HG02981 (cell line): Measurements from ENCODE around the gene FAM83B.

Source experiments
- ATAC-seq: cut with Tn5 transposase; IDR thresholded peaks from one replicate; pipeline ENCODE4 v1.9.1; 2021; ENCODE audit warnings: mild to moderate bottlenecking, moderate library complexity; ENCODE audit not compliant: unreplicated experiment

The FAM83B gene

DNA sequence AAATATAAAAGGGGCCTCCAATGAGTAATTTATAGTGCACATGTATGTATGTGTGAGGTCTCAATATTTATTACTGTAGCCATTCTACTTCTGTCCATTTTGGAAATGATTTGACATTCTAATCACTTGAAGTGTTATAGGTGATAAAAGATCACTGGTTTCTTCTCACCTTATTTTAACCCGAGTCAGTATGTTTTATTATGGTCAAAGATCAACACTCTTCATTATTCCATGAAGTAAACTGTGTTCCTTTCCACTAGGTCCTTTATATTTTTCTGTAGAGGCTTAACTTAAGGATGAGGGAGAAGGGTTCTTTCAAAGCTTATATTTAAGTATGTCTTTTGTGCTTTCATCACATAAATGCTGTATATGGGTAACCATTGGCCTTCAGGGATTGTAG lies 47.2 kb downstream of the FAM83B start:
- ATAC-seq: no peak

DNA sequence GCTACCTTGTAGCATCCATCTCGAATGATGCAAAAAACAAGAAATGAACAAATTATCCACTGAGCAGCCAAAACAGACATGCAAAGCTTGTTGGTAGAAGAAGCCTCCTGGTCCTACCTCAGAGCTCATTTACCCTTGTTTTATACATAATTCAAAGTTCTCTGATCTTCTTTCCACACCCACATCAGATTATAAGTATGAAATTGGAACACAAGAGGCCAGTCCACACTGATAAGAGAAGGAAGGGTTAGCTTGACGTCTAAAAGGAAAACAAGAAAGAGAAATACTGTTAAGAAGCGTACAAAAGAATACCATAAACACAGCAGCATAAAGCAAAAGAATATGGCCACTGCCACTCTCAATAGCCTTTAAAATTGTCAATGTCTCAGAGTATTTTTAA lies 49.7 kb downstream of the FAM83B start:
- ATAC-seq: no peak

DNA sequence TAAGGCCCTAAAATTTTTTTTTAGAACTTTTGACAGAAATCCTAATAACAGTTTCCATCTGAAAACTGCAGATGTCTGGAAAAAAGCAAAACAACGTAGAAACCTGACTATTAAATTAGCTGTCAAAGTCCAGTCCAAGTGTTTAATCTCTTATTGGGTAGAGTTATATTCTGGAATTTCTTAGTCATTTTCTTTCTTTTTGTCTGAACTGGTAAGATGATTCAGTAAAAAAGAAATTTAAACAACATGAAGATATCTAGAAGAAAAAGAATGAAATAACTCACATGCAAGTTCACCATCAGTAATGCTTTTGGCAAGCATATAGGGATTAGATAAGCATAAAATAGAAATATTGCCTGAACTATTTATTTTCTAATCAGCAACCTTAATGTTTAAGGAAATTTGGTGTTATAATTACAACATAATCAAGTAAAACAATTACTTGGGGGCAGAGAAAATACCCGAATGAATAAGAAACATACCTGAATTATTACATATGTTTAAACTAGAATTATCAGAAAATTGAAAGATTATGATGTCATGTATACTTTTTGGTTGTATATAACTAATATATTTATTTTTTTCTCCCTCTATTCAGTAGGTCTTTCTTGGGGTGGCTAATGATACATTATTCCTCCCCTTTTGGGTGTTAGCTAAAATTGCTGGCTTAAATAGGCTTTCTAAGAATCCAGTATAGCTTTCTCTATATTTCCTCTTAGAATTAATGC lies 51.1 kb downstream of the FAM83B start:
- no peak for ATAC-seq

DNA sequence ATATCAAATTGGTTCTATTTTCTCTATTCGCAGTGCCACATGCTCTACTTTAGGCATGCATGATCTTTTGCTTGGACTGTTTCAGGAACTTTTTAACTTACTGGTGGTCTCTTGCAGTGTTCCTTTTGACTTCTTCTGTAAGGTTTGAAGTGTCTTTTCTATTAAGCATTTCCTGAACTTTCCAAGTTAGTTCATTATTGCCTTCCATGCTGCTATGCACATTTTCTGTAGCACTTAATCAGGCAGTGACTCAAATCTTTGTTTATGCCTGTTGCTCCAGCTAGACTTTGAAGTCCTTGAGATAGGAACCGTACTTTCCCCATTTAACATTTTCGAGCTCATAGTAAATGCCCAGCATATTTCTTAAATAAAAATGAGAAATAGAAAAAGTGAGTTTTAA lies 52.2 kb downstream of the FAM83B start:
- ATAC-seq: no peak

DNA sequence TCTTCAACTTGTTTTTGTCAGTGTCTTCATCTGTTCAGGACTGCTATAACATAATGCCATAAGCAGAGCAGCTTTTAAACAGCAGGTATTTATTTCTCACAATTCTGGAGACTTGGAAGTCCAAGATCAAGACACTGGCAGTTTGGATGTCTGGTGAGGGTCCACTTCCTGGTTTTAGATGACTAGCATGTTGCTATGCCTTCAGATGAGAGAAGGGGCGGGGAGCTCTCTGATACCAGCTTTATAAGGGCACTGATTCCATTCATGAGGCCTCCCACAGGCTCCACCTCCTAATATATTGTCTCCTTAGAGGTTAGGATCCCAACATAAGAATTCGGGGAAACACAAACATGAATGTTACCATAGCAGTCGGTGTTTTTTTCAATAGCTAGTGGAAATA lies 52.9 kb downstream of the FAM83B start:
- no peak for ATAC-seq

DNA sequence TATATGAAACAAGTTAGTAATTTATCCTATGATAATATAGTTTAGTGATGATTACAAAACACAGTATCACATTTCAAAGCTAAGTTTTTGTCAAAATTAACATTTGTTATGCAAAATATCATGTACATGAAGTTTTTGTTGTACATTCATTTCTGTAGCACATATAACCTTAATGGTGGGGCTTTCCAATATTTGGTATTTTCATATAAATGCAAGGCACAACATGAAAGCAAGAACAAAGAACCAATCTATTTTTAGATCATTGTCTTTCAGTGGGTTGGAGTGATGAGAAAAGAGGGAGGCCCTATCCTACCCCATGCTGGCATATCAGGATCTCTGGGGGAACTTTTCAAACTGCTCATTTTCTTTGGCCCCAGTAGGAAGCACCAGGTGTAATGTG lies 53.4 kb downstream of the FAM83B start:
- ATAC-seq: no peak

DNA sequence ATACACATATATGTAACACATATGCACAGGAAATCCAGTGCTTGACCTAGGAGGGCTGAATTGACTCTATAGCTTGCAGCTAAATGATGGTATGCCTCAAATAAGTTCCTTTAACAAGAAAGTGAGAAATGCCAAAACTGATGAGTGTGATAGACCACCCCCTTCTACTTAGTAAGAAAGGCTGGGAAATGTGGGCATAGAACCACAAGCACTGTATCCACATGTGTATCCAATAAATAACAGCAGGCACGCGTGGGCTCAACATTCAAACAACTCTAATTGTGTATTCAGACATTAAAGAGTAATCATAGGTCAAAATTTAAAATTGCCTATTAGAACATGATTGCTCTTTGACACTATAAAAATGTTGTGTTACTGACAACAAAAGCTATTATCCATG lies 54.1 kb downstream of the FAM83B start:
- ATAC-seq: no peak

DNA sequence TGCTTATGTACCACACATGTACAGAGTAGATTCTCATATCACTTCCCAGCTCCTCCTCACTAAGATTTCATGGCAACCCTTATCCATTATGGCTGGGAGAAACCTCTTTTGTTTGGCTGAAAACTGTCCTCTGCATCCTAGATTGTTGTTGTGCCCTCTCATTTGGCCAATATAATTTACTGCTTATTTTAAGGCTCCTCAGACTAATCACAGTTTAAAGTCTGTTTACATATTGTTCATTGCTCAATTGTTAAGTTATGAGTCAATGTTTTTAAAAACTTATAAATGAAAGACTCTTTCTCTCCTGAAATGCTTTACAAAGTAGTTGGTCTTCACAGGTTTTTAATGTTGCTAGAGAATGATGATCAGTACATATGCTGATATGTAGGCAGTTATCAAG lies 57.3 kb downstream of the FAM83B start:
- no peak for ATAC-seq

DNA sequence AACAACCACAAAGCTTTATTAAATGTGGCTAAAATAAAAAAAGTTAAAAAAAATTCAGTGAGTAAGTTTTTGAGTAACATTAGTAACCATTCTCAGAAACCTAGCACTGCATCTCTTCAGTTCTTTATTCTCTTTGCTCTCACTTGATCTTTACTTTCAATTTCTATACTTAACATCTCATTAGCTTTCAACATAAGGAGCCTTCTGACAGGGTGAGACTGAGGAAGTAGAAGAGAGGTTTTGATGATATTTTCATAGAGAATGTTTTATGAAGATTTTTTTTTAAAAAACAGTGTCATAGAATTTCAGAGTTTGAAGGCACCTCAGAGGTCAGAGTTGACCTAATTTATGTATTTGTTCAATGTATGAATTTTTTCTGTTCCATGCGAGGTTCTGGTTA lies 60.8 kb downstream of the FAM83B start:
- no peak for ATAC-seq

DNA sequence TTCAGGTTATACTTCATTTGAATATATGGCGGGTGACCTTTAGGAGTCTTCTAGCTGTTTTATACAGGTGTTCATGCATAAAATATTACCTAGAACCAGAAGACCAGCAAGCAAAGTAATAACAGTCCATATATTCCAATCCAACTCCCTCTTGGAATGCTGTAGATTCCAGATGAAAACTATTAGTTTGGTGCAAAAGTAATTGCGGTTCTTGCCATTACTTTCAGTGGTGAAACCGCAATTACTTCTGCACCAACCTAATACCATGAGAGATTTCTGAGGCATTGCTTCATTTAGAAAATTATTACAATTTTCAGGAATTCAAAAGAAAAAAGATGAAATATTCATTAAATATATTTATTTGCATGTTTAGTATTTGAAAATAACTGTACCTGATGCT lies 62.6 kb downstream of the FAM83B start:
- no peak for ATAC-seq

DNA sequence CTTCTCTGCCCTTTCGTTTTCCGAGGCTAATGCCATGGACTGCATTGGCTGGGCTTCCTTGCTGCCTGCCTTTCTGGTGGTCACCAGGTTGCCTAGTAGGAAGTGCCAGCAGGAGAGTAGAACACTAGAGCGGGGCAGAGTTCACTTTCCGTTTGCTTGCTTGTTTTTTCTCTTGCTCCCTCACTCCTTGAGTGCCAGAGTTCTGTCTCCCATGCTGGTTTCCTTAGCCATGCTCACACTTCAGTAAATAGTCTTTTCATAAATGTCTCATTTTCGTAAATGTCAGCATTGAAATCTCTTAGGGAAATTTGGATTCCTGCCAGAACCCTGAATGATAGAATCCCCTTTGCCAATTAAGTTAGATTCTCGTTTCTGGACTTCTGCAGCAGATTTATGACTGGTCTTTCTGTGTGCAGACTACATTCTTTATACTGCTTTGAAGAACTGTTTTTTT lies 63.9 kb downstream of the FAM83B start:
- ATAC-seq: no peak

DNA sequence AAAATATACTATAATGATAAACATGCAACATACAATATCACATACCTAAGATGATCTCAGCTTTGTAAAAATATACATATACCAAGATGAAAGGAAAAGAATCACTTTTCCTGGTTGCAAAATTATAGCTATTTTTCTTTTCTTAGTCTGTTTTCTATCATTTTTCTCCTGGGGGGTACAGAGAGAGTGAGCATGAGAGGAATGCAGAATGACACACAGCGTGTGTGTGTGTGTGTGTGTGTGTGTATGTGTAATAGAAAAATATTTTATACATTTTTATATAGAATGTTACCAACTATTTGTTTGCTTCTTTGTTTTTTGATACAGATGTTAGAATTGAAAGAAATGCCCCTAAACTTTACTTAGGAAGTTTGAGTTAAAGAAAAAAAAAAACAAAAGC lies 64.3 kb downstream of the FAM83B start:
- ATAC-seq: no peak

DNA sequence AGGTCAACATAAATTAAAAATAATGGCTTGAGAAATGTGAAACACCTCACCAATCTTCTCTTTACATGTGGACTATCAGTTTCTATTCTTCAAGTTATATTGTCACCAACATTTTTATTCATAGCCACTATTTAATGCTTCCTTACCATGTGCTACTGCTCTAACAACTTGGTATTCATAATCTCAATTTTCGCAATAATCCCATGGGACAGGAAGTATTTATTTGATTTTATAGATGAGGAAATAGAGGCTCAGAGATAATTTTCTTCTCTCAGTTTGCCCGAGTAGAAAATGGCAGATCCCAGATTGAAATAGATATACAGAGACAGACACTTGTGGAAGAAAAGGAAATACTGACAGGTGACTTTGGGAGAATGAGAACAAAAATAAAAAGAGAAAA lies 66.6 kb downstream of the FAM83B start:
- no peak for ATAC-seq

DNA sequence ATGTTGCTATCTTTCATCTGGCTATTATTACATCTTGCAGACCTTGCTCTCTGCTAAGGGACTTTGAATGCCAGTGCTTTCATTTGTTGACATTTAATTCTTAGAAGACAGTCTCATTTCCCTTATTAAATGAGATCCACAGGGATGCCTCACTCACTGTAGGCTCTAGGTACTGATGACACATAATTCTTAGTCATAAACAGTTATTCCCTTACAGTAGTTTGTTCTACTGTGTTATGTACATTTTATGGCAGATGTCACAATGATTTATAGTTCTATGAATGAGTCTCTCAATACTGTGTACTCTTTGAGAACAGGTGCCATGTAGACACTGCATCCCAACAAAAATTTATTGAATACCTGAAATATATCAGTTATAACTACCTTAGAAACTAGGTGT lies 70.3 kb downstream of the FAM83B start:
- no peak for ATAC-seq

DNA sequence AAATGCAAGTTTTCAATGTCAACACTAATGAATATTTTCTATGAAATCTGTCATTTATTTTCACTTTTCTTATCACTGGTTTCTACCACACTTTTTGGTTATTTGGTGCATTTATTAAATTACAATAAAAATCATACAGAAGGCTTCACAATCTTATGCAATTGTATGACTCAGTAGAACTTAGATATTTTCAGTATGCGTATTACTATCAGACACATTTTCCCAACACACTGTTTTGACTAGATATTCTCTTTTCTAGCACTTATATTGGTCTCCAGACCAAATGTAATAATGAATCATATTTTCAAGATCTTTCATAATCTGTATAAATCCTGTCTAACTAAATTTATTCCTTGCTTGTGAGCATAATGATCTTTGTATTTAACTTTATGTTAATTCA lies 74.1 kb downstream of the FAM83B start:
- ATAC-seq: no peak

DNA sequence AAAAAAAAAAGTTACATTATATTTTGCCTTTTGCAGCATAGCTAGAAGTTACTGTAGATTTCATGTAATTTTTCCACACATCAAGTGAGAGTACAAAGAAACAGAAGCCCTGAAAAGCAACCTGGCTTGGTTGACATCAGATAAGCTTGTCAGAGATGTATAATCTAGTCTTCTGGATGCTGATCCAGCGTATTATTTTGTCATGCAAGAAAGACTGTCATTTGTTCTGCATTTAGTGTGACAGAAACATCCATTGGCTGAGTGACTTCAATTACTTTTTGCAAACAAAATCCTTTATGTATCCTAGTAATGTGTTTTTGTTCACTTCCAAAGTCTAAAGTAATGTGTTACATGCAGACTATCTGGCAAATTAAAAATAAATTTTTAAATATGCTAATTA lies 75.3 kb downstream of the FAM83B start:
- no peak for ATAC-seq

DNA sequence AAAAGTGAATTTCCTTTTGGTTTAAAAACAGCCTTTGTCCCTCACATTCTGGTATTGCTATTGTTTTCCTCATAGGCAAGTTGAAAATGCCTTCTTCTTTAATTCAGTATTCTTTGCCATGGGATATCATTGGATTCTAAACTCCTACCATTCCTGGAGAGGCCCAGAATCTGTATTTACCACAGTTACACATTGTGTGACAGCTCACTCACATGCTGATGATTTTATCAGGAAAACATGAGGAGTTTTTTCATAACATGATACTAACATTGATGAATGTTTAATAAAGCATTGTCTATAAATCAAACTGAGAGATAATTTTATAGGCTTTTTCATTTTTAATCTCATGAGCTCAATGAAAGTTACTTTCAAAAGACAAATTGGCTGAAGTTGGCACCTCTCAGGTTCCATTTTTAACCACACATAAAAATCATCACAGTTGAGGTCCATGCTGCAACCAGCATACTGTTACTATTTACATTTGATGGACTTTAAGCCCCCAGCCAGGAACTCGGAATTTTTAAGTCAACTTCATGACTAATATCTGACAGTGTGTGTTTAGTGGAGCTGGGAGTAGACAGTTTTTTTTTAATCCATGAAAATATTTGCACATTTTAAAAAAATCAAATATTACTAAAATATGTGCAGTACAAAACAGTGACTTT lies 82.8 kb downstream of the FAM83B start:
- no peak for ATAC-seq

DNA sequence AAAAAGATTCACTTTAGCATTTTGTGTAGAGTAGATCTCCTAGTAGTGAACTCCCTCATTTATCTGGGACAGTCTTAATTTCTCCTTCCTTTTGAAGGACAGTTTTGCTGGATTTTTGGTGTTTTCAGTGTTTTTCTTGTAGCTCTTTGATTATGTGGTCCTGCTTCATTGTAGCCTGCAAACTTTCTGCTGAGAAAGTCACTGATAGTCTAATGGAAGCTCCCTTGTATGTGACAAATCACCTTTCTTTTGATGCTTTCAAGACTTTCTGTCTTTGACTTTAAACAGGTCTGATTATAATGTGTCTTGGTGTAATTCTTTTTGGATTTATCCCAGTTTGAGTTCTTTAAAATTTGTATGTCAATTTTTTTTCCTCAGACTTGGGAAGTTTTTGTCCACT lies 86.1 kb downstream of the FAM83B start:
- no peak for ATAC-seq

DNA sequence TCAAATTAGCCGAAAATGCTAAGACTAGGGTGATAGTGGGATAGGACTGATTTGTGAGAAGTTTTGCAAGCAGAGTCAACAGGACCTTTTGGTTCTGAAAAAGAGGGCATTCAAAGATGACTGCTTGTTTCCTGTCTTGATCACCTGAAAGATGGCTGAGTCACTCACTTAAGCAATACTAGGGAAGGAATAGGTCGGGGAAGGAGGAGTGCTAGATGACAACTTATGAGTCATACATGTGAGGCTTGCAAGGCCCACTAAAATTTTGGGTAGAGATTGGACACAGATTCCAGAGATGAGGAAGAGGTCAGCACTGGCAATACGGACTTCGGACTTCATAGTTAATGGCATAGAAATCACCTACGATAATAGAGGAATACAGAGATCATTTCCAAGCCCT lies 89.2 kb downstream of the FAM83B start:
- no peak for ATAC-seq

DNA sequence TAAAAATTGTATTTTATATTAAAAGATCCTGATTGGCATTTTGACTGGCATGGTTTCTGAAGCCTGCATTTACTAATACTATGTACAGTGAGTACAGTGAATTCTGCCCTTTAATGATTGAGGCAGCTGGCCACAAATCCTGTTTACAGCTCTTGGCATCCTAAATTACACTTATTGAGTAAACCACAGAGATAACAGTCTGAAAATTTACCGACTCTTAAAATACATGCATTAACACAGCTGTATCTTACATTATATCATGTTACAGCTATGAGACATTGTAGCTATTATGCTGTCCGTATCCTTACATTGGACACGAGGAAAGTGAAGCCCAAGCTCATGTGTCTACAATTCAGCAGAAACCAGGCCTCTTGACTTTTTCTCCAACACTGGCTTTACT lies 90.8 kb downstream of the FAM83B start:
- no peak for ATAC-seq

DNA sequence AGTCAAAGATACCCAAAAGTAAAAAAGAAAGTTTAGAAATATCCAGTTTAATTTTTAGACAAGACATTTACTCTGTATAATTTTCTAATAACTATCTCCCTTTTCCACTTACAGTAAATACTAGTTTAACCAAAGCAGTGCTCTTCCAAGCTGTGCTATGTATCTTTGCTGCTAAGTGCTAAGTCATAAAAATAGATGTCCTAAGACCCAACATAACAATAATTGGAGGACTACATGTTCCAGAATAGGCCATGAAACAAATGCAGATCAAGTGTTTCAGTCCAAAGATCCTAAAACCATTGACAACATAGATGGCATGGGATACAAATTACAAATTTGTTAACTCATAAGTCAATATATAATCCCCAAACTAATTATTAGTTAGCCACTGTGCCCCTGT lies 111.1 kb downstream of the FAM83B start:
- no peak for ATAC-seq

DNA sequence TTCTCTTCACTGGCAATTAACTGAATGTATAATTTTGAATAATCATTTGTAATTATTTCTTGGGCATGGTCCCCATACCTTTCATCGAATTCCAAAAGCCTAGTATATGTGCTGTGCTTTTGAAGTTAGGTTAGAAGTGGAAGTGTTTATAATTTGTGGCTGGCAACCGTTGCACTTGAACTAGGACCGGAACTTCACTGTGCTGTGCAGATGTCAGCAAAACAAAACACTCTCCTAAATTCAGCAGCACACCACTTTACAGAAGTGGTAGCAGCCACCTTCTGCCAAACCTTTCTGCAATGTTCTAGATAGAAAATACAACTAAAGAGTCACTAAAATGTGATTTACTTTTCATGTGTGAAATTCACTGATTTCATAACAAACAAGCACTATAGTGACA lies 111.9 kb downstream of the FAM83B start:
- no peak for ATAC-seq

DNA sequence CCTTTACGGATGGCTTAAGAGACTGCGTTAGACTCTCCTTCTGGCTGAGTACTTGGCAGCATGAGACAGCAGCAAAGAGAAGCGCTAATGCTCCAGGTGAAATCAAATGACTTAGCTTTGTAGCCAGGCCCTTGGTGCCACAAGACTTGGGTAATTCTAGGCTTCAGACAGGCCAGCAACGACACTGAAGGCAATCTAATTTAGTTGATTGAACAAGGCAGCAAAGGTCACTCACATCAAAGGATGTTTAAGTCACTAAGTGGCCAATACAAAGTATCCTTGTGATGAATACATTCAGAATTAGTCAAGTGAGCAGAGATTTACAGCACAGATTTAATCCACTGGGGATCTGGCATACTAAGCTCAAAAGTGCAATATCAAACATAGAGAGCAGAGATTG lies 113.2 kb downstream of the FAM83B start:
- ATAC-seq: no peak
